Measurements from ENCODE around the gene ST14.

DNA sequence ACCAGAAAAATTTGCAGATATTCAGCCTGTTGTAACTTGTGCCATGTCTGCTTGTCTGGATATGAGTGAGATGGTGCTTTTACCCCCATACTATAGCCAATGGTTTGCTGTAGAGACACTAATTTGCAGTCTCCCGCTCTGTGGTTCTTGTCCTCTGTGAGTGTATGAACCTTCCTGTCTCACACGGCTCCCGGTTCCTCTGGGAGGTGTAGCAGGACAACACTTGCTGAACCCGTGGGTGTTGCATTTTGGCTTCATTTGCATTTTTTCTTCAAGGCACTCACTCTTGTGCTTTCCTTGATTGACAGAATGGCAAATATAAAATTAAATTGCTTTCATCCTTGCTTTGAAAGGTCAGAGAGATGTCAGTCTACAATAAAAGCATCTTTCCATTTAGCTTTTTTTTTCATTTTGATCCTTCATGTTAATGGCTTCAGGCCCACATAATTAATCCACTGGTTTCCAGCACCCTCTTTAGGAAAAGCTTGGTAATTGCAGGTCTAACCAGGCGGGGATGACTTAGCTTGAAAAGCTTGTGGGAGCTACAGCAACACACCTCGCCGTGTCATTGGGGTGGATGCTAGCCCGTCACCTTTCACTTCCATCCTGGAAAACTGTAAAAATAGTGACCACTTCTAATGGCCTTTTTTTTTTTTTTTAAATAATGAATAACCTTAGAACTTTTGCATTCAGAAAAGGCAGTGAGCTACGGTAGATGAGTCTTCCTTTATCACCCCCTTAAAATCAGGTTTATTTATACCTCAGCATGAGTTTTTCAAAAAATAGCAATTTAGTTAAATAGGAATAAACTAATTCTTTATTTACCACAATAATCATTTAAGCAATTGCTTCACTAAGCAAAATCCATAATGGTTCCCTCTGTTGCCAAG is 27.4 kb upstream of the ST14 start:
- TF ChIP-seq GABPA (IDR thresholded peaks at IDR 0.05; ENCODE audit: low read depth) (no peak), POLR2AphosphoS5 (IDR thresholded peaks at IDR 0.05; ENCODE audit: low read depth) (no peak)
- TF ChIP-seq, protein P1, sequence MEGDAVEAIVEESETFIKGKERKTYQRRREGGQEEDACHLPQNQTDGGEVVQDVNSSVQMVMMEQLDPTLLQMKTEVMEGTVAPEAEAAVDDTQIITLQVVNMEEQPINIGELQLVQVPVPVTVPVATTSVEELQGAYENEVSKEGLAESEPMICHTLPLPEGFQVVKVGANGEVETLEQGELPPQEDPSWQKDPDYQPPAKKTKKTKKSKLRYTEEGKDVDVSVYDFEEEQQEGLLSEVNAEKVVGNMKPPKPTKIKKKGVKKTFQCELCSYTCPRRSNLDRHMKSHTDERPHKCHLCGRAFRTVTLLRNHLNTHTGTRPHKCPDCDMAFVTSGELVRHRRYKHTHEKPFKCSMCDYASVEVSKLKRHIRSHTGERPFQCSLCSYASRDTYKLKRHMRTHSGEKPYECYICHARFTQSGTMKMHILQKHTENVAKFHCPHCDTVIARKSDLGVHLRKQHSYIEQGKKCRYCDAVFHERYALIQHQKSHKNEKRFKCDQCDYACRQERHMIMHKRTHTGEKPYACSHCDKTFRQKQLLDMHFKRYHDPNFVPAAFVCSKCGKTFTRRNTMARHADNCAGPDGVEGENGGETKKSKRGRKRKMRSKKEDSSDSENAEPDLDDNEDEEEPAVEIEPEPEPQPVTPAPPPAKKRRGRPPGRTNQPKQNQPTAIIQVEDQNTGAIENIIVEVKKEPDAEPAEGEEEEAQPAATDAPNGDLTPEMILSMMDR (IDR thresholded peaks at IDR 0.05; ENCODE audit: insufficient read depth, low read length), result peak; percentile 66
- TF ChIP-seq, protein P2, sequence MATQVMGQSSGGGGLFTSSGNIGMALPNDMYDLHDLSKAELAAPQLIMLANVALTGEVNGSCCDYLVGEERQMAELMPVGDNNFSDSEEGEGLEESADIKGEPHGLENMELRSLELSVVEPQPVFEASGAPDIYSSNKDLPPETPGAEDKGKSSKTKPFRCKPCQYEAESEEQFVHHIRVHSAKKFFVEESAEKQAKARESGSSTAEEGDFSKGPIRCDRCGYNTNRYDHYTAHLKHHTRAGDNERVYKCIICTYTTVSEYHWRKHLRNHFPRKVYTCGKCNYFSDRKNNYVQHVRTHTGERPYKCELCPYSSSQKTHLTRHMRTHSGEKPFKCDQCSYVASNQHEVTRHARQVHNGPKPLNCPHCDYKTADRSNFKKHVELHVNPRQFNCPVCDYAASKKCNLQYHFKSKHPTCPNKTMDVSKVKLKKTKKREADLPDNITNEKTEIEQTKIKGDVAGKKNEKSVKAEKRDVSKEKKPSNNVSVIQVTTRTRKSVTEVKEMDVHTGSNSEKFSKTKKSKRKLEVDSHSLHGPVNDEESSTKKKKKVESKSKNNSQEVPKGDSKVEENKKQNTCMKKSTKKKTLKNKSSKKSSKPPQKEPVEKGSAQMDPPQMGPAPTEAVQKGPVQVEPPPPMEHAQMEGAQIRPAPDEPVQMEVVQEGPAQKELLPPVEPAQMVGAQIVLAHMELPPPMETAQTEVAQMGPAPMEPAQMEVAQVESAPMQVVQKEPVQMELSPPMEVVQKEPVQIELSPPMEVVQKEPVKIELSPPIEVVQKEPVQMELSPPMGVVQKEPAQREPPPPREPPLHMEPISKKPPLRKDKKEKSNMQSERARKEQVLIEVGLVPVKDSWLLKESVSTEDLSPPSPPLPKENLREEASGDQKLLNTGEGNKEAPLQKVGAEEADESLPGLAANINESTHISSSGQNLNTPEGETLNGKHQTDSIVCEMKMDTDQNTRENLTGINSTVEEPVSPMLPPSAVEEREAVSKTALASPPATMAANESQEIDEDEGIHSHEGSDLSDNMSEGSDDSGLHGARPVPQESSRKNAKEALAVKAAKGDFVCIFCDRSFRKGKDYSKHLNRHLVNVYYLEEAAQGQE (IDR thresholded peaks at IDR 0.05; ENCODE audit: insufficient replicate concordance, low read depth), result no peak
